Dermis microvascular lymphatic vessel endothelial cell (primary cell): ENCODE data around the gene MAGEB4. TPM values are rescaled to one million over a fixed set of nuclear protein-coding genes. Genes with fewer than 3 reads are reported as not detected.
A peak's percentile ranks its signal among the peaks of the same experiment; 100 is the strongest.
"Not testable (repeated sequence)": the region's sequence is repeated elsewhere in the genome, so short reads cannot be mapped to it uniquely, and the experiment has no call there.

Experiments used
- DNase-seq, 2 donors: peaks; one replicate each; pipeline versions ENCODE4 v3.0.0 to v3.0.0-alpha.2; 2010; ENCODE audit warnings: low read depth in 2 of 2
- total RNA-seq: library from RNA; depleted of rRNA; stranded (reverse); fragments of >200 nt; gene quantifications from 2 replicates; pipeline ENCODE4 v1.2.1, GENCODE V29; 2014

MAGEB4 gene
- not detected in 2 replicates for total RNA-seq

- DNase-seq, result no peak
Measured at GRCh38 chrX:30241724-30242415, at the start of gene MAGEB4. Gene MAGEB4, plus strand, starts transcription at chrX:30242000. Its CDS starts 136 bp downstream, at chrX:30242136.

DNA sequence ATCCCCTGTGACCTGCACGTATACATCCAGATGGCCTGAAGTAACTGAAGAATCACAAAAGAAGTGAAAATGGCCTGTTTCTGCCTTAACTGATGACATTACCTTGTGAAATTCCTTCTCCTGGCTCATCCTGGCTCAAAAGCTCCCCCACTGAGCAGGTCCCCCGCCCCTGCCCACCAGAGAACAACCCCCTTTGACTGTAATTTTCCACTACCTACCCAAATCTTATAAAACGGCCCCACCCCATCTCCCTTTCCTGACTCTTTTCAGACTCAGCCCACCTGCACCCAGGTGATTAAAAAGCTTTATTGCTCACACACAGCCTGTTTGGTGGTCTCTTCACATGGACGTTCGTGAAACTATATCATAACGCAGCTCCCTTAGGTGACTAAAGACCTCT lies 47.9 kb upstream of the MAGEB4 start:
- DNase-seq, result not testable (repeated sequence)

DNA sequence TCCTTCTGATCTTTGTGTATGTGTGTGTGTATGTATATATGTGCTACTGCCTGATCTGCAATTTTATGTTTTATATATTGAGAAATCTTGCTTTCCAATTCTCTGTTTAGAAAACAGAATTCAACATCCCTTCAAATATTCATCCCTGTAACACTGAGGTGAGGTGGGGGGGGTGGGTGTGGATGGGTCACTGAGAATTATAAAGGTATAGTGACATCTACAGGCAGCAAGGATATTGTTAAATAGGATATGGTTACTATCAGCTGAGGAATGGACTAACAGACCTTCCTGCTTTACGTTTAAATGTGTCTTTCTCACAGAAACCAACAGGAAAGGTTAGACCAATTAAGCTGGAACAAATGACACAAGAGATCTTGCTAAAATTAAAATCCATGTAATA lies 45.5 kb upstream of the MAGEB4 start:
- DNase-seq, result peak in 1 of 2 donors; percentile 0

- no peak for DNase-seq
Measured at GRCh38 chrX:30212172-30212571, 29.6 kb upstream of the MAGEB4 start.

- DNase-seq, result no peak
Measured at GRCh38 chrX:30215357-30215843, 26.4 kb upstream of the MAGEB4 start, which contains the start of gene MAGEB2. Gene MAGEB2, plus strand, starts transcription at chrX:30215563. Its CDS starts 3,018 bp downstream, at chrX:30218581.

- DNase-seq, result no peak
Measured at GRCh38 chrX:30217465-30217864, 24.3 kb upstream of the MAGEB4 start.

- DNase-seq, result no peak
Measured at GRCh38 chrX:30219372-30219771, 22.4 kb upstream of the MAGEB4 start.

- no peak for DNase-seq
Measured at GRCh38 chrX:30220661-30221060, 21.1 kb upstream of the MAGEB4 start.

- DNase-seq, result no peak
Measured at GRCh38 chrX:30224536-30224935, 17.3 kb upstream of the MAGEB4 start.

DNA sequence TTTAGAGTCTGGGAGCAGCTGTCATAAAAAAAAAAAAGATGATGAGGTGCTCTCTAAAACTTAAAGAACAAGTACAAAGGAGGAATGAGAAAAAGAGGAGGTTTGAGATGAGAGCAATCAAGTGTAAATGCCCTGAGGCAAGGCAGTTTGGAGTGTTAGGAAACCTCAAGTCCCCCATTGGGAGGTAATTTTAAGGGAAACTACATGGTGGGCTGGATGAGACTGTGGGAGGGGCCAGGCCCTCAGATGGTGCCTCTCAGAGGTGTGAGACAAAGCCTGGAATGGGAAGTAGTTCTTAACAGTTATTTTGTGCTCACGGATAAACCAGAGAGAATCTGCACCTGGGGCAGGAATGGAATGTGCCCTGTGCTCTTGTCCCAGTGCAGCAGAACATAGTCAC lies 13.3 kb upstream of the MAGEB4 start:
- no peak for DNase-seq

DNA sequence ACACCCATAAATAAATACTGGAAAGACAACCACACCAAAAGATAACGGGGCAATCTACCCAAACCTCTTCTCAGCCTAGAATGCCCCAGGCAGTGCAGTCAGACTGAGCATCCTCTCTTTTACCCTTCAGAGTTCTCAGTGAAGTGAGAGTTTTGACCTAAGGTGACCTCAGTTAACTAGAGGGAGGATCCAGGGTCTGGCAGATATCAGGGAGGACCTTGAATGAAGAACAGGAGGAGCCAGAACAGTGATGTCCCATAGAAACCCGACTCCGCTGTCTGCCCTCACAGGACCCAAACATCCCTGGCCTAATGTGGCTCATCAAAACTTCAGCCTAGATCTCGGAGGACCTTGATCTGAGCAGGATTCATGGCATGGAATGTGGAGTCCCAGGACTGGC lies 11.4 kb upstream of the MAGEB4 start, which contains the start of gene MAGEB3:
TSS of gene MAGEB3 (plus strand) at position 263 of the 400 bp plus-strand sequence. CDS start 5,268 bp downstream, outside the sequence.
- no peak for DNase-seq

- no peak for DNase-seq
Measured at GRCh38 chrX:30246769-30247489, 5.1 kb downstream of the MAGEB4 start, which contains the start of gene MAGEB1. Gene MAGEB1, plus strand, starts transcription at chrX:30247146. Its CDS starts 3,348 bp downstream, at chrX:30250494.

DNA sequence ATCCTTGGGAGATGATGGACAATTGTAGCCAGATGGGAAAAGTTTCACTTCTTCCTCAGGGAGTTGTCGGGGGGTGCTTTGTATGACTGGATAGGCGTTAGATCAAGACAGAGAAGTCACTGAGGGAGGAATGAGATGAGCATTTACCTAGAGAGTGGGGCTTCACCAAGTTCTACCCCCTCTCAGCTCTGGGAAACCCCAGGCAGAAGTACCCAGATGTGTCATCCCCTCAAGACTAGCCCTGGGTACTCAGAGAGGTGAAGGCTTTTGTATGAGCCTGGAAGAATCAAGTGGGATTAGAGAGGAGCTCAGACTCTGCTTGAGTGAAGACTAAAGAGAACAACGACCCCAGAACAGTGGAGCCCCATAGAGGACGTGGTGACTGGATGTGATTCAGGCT lies 7.1 kb downstream of the MAGEB4 start:
- DNase-seq, result no peak

- DNase-seq, result no peak
Measured at GRCh38 chrX:30253257-30253656, 11.5 kb downstream of the MAGEB4 start.

- DNase-seq, result no peak
Measured at GRCh38 chrX:30259927-30260326, 18.1 kb downstream of the MAGEB4 start.

DNA sequence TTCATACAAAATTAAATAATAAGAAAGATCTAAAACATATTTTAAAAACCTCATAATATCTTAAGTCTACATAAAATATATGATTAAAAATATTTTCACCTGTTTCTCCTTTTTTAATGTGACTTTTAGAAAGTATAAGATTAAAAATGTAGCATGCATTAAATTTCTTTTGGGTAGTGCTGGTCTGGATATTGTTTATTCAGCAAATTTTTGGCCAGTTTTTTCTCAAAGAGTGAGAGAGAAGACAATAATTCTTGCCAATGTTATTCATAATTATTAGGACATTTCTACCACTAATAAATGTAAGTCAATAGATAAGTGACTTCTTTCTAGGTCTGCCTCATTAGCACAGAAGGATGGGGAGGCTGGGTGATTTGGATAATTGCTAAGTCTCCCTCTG lies 19.2 kb downstream of the MAGEB4 start:
- DNase-seq, result no peak

- DNase-seq, result no peak
Measured at GRCh38 chrX:30262763-30263162, 21.0 kb downstream of the MAGEB4 start.

GRCh38 chrX:30270639-30271038 lies 28.8 kb downstream of the MAGEB4 start:
- DNase-seq, result no peak

DNA sequence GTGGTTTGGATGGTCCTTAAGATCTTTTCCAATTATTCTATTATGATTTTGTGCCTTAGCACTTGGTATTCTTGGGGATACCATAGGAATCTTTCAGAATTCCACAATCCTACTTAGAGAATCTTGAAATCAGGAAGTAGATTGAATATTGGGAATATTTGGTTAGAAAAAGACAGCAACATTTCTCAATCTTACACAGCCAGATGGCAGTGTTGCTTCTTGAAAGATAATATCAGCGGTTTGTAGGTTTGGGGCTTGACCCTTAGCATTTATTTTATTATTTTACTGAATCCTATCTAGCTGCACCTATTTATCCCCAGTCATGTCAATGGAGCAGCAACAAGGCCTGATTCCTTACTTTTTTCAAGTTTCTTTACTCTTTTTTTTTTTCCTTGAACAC lies 33.7 kb downstream of the MAGEB4 start:
- peak in 1 of 2 donors; percentile 17 for DNase-seq

DNA sequence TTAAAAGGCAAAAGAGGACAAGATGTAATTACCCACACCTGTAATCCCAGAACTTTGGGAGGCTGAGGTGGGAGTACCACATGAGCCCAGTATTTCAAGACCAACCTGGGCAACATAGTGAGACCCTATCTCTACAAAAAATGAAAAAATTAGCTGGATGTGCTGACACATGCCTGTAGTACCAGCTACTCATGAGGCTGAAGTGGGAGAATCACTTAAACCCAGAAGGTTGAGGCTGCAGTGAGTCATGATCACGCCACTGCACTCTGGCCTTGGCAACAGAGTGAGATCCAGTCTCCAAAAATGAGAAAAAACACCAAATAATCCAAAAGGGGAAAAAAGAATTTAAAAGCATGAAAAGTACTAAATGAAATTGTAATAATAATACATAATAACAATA lies 36.6 kb downstream of the MAGEB4 start:
- DNase-seq, result peak in 1 of 2 donors; percentile 10

GRCh38 chrX:30280428-30280827 lies 38.6 kb downstream of the MAGEB4 start:
- no peak for DNase-seq

DNA sequence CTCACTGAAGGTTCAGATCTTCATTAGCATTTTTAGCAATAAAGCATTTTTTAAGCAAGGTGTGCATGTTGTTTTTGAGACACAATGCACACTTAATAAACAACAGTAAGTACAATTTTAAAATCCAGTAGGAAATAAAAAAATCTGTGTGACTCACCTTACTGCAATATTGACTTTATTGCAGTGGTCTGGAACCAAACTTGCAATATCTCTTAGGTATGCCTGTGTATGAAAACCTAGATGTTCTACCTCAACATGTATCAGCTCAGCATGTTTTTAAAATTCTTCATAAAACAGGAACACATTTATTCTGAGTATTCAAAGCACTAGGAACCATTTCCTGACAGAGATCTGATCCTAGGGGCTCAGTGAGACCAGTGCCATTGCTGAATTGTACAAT lies 40.7 kb downstream of the MAGEB4 start:
- no peak for DNase-seq
